Measurements from ENCODE around the gene CCDC15. TPM values are rescaled to one million over a fixed set of nuclear protein-coding genes. Genes with fewer than 3 reads are reported as not detected.
A peak's percentile ranks its signal among the peaks of the same experiment; 100 is the strongest.

CCDC15 gene
- total and polyA plus RNA-seq, 2 of the 13 experiments (the other 11 are each of a cell fraction or from before 2014, with no cell fraction given) = 2.2 to 4.6 TPM

DNA sequence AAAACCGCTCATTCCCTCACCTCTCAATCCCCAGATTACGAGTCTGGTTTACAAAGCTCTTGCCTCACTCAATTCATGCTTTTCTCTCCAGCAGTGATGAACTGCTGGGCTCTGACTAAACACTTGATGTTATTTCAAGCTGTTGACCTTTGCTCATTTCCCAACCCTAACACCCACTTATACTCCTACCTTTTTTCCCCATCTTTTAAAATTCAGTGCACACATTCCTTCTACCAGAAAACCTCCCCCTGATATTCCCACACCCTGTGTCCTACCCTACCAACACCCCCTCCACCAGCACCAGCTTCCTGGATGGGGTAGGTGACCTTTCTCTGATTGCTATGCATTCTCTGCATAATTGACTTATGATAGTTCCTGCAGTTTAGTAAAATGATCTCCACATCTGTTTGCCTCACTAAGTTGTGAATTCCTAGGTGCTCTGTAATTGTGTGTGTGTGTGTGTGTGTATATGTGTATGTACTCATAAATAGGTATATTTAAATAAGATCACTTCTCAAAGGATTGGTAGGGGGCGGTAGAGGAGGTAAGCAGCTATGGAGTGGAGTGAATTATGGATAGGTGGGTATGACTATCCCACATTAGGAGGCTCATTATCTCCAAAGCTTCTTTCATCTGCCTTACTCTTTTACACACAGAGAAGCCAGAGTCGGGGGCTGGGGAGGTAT is 19.0 kb upstream of the CCDC15 start (continued):
- TF ChIP-seq RBFOX2 (IDR thresholded peaks at IDR 0.05; ENCODE audit: low read depth, low read length) (0 out of 2 replicates have a peak, but pooled peaks have one; percentile 22), FOXA1 (IDR thresholded peaks at IDR 0.05) (no peak), FOXA1 (CRISPR knock-in tag; IDR thresholded peaks at IDR 0.05) (peak; percentile 56), NR1H2 (CRISPR knock-in tag; IDR thresholded peaks at IDR 0.05; ENCODE audit: borderline replicate concordance, low read depth) (no peak), ZNF460 (CRISPR knock-in tag; IDR thresholded peaks at IDR 0.05; ENCODE audit: borderline replicate concordance) (no peak), ZSCAN29 (CRISPR knock-in tag; conservative IDR thresholded peaks at IDR 0.05) (no peak)
- TF ChIP-seq, protein P1, sequence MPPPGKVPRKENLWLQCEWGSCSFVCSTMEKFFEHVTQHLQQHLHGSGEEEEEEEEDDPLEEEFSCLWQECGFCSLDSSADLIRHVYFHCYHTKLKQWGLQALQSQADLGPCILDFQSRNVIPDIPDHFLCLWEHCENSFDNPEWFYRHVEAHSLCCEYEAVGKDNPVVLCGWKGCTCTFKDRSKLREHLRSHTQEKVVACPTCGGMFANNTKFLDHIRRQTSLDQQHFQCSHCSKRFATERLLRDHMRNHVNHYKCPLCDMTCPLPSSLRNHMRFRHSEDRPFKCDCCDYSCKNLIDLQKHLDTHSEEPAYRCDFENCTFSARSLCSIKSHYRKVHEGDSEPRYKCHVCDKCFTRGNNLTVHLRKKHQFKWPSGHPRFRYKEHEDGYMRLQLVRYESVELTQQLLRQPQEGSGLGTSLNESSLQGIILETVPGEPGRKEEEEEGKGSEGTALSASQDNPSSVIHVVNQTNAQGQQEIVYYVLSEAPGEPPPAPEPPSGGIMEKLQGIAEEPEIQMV (CRISPR knock-in tag; IDR thresholded peaks at IDR 0.05; ENCODE audit: low read depth) = no peak

DNA sequence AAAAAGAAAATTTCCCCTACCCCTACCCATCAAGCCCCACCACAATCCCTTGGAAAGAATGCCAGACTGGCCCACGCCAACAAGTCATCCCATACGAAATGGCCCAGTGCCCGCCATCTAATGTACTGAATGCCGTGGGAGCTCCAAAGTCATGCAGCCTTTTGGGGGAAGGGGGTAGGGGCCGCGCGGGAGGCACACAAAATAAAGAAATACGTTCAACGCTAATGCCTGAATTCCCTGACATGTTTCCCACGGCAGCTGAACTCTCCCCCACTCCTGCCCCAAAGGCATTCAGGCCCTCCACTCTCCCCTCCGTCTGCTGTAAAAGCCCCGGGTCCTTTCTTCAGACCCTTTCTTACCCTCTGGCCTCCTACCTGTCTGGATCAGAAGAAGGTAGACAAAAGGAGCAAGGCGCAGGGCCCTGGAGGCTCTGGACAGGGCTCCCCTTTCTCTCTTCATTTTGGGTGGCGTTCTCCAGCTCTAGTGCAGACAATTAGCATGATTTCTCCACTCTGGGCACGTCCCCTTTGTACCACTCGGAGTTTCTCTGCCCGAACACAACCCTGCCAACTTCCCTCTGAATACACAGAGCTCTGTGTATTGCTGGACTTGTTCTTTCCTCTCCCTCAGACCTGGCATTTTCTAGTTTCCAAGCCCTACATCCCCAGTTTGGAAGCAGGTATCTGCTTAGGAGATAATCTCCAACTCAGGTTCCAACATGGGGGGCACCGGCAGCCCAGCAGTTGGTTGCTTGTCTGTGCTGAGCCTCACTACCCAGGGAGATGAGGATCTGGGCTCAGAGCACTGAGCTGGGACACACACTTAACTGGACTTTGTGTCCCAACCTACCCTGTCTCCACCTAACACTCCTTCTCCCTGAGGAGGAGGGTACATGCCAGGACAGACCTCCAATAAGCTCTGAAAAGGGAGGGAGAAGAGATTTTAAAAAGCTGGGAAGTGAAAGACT is 18.2 kb upstream of the CCDC15 start, which contains the start of gene HEPACAM:
Gene HEPACAM (minus strand): TSS at position 500 of the 967 bp plus-strand sequence. CDS start 41 bp downstream, at position 459.
- Histone ChIP-seq H4K20me1 (ENCODE audit: insufficient read depth, low read length) (no peaks in the 10 kb centered on the region), H3K4me1 (ENCODE audit: insufficient read depth, low read length) (peaks cover 87% of the 10 kb centered on the region), H3K4me3 (replicated peaks in 1 of 3; ENCODE audit: insufficient read depth in 1 of 3, low read depth in 2 of 3, low read length in 3 of 3) (peak within 1 kb of the TSS; percentile 69 to 84 (median 83)), H3K27me3 (ENCODE audit: control insufficient read depth in 1 of 2, insufficient read depth in 2 of 2, low read length in 2 of 2) (no peaks in the 10 kb centered on the region; a peak in 1 of 5 replicates), H3K9me3 (ENCODE audit: low read length) (no peaks in the 10 kb centered on the region), H3K4me2 (ENCODE audit: low read depth, low read length) (peak within 1 kb of the TSS; percentile 98), H3K36me3 (replicated peaks in 1 of 2; ENCODE audit: control insufficient read depth in 1 of 2, insufficient read depth in 2 of 2, low read length in 2 of 2) (no peaks in the 10 kb centered on the region; a peak in 2 of 5 replicates), H3K9ac (ENCODE audit: insufficient read depth, low read depth, low read length) (peak within 1 kb of the TSS; percentile 94), H3K79me2 (ENCODE audit: insufficient read depth, low read length) (peaks cover 58% of the 10 kb centered on the region), H3K27ac (ENCODE audit: extremely low read length, insufficient read depth, low read length) (peak within 1 kb of the TSS; percentile 90), H2AFZ (ENCODE audit: low read length) (peak within 1 kb of the TSS; percentile 57)
- CTCF ChIA-PET (ENCODE audit: low intra/inter-chr PET ratio, low total read pairs) = no interaction called here
- in situ Hi-C loops (cut with HindIII; ENCODE audit: extremely low pct_ligation_motif_present, low pct_unique_long_range_greater_than_20kb) = no loop called here
- ATAC-seq (peak; percentile 52), DNase-seq (ENCODE audit: low spot score) (peak; percentile 13), FAIRE-seq (peak; percentile 40)
- under 1% methylated on average over 17 of the region's 18 CpGs for WGBS (ENCODE audit: low lambda C conversion rate)
- intact Hi-C loops (cut with micrococcal nuclease; ENCODE audit: unreplicated experiment) = loop anchor here (2.0 to 5.0 kb wide), 3 partner anchors 34 to 314 kb away; partner anchors contain the start of gene TBRG1
- POLR2A ChIA-PET = interaction anchor here (0.6 to 5.8 kb wide), 10 partner anchors 8 to 313 kb away, joined by 3 to 61 read pairs (median 5); partner anchors contain the start of genes CCDC15, TBRG1 and TMEM218
- BruUV-seq (replicated peaks) = no TSS peak
- no peak for TF ChIP-seq ZNF20 (CRISPR knock-in tag; IDR thresholded peaks at IDR 0.05)
- no peak for TF ChIP-seq ZBTB1 (CRISPR knock-in tag; IDR thresholded peaks at IDR 0.05; ENCODE audit: borderline replicate concordance)
- TF ChIP-seq ZMAT3 (CRISPR knock-in tag; conservative IDR thresholded peaks at IDR 0.05) = 0 out of 2 replicates have a peak, but pooled peaks have one; percentile 41
- TF ChIP-seq ZMYM4 (CRISPR knock-in tag; IDR thresholded peaks at IDR 0.05) = no peak
- TF ChIP-seq ZNF441 (CRISPR knock-in tag; IDR thresholded peaks at IDR 0.05; ENCODE audit: borderline replicate concordance) = 0 out of 2 replicates have a peak, but pooled peaks have one; percentile 23
- peak; percentile 37; the same call in 1 of the 2 replicates for TF ChIP-seq ZIK1 (CRISPR knock-in tag; IDR thresholded peaks at IDR 0.05; ENCODE audit: borderline replicate concordance, low read depth)
- TF ChIP-seq HNF4A (CRISPR knock-in tag; IDR thresholded peaks at IDR 0.05) = peak; percentile 47
- TF ChIP-seq ZNF205 (CRISPR knock-in tag; IDR thresholded peaks at IDR 0.05) = peak; percentile 30; the same call in 1 of the 2 replicates
- TF ChIP-seq, protein P2, sequence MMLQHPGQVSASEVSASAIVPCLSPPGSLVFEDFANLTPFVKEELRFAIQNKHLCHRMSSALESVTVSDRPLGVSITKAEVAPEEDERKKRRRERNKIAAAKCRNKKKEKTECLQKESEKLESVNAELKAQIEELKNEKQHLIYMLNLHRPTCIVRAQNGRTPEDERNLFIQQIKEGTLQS (CRISPR knock-in tag; IDR thresholded peaks at IDR 0.05) = no peak
- TF ChIP-seq, protein P3, sequence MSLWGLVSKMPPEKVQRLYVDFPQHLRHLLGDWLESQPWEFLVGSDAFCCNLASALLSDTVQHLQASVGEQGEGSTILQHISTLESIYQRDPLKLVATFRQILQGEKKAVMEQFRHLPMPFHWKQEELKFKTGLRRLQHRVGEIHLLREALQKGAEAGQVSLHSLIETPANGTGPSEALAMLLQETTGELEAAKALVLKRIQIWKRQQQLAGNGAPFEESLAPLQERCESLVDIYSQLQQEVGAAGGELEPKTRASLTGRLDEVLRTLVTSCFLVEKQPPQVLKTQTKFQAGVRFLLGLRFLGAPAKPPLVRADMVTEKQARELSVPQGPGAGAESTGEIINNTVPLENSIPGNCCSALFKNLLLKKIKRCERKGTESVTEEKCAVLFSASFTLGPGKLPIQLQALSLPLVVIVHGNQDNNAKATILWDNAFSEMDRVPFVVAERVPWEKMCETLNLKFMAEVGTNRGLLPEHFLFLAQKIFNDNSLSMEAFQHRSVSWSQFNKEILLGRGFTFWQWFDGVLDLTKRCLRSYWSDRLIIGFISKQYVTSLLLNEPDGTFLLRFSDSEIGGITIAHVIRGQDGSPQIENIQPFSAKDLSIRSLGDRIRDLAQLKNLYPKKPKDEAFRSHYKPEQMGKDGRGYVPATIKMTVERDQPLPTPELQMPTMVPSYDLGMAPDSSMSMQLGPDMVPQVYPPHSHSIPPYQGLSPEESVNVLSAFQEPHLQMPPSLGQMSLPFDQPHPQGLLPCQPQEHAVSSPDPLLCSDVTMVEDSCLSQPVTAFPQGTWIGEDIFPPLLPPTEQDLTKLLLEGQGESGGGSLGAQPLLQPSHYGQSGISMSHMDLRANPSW (CRISPR knock-in tag; IDR thresholded peaks at IDR 0.05; ENCODE audit: borderline replicate concordance) = no peak

All from HepG2 (cell line).